IMR-90 (cell line): ENCODE measurements around the gene KIF16B. TPM values are rescaled to one million over a fixed set of nuclear protein-coding genes. Genes with fewer than 3 reads are reported as not detected.

Source experiments
- ATAC-seq: fragments of 200-7000 bp; cut with Tn5 transposase; 2 replicates; pipeline ENCODE4 v1.9.1; 2020; ENCODE audit warnings: low read depth, mild to moderate bottlenecking, moderate library complexity
- BruUV-seq: library from RNA; stranded (reverse); fragments of 400-500 nt; replicated peaks from 2 replicates; lab custom pipeline; 2021; lab: Mats Ljungman, UMichigan
- CTCF ChIA-PET: fragments of 300-600 bp; formaldehyde crosslinking; extraction: SDS; loops from one replicate; lab custom pipeline; 2021; ENCODE audit warnings: antibody characterized with exemption; lab: Yijun Ruan, JAX
- POLR2A ChIA-PET: fragments of 300-600 bp; sonication (Branson Sonifier 250); formaldehyde crosslinking; loops from one replicate; lab custom pipeline; 2022; ENCODE audit warnings: antibody characterized with exemption; ENCODE audit not compliant: unreplicated experiment; lab: Charles Lee
- DNase-seq: peaks from one replicate; pipeline ENCODE4 v3.0.0; 2013
- H2AFZ ChIP-seq: replicated peaks from 2 replicates; pipeline ENCODE3; 2013; ENCODE audit warnings: low read length, mild to moderate bottlenecking; ENCODE audit not compliant: poor library complexity
- H2AK5ac ChIP-seq: 2 replicates; pipeline ENCODE4 v1.6.1; 2013; ENCODE audit warnings: low read depth, low read length, inconsistent platforms
- H2AK9ac ChIP-seq: replicated peaks from 2 replicates; pipeline ENCODE3; 2013; ENCODE audit warnings: mild to moderate bottlenecking, low read depth, low read length, moderate library complexity; ENCODE audit not compliant: poor library complexity
- H2BK120ac ChIP-seq: 2 replicates; pipeline ENCODE4 v1.6.1; 2013; ENCODE audit warnings: low read depth, low read length, inconsistent platforms
- H2BK15ac ChIP-seq: 3 replicates; pipeline ENCODE4 v1.6.1; 2013; ENCODE audit warnings: low read depth, low read length, inconsistent platforms
- H2BK20ac ChIP-seq: 2 replicates; pipeline ENCODE4 v1.6.1; 2013; ENCODE audit warnings: low read depth, mild to moderate bottlenecking, inconsistent platforms, low read length, moderate library complexity
- H2BK5ac ChIP-seq: 2 replicates; pipeline ENCODE4 v1.6.1; 2013; ENCODE audit warnings: mild to moderate bottlenecking, low read depth, low read length, inconsistent platforms; ENCODE audit not compliant: poor library complexity, severe bottlenecking
- H3K14ac ChIP-seq: replicated peaks from 2 replicates; pipeline ENCODE4 v1.6.1; 2013; ENCODE audit warnings: low read depth, low read length, inconsistent platforms
- H3K18ac ChIP-seq: 2 replicates; pipeline ENCODE4 v1.6.1; 2013; ENCODE audit warnings: low read depth, low read length, control low read depth
- H3K23ac ChIP-seq: 2 replicates; pipeline ENCODE4 v1.6.1; 2013; ENCODE audit warnings: low read depth, low read length, inconsistent platforms
- H3K27ac ChIP-seq: 2 replicates; pipeline ENCODE4 v1.5.1; 2013; ENCODE audit warnings: mild to moderate bottlenecking, control low read depth, low read length; ENCODE audit not compliant: insufficient read depth
- H3K27me3 ChIP-seq: 2 replicates; pipeline ENCODE4 v1.6.1; 2013; ENCODE audit warnings: low read length; ENCODE audit not compliant: control insufficient read depth, insufficient read depth
- H3K36me3 ChIP-seq: 2 replicates; pipeline ENCODE4 v1.6.1; 2013; ENCODE audit warnings: low read length, mixed read lengths; ENCODE audit not compliant: control insufficient read depth, insufficient read depth
- H3K4ac ChIP-seq: 2 replicates; pipeline ENCODE4 v1.6.1; 2013; ENCODE audit warnings: low read depth, low read length, inconsistent platforms
- H3K4me1 ChIP-seq: 2 replicates; pipeline ENCODE4 v1.6.1; 2013; ENCODE audit warnings: low read length, mixed read lengths; ENCODE audit not compliant: control insufficient read depth, insufficient read depth
- H3K4me2 ChIP-seq: 2 replicates; pipeline ENCODE4 v1.6.1; 2013; ENCODE audit warnings: low read depth, mild to moderate bottlenecking, control low read depth, low read length, moderate library complexity
- H3K4me3 ChIP-seq: 2 replicates; pipeline ENCODE4 v1.5.1; 2013; ENCODE audit warnings: low read depth, mild to moderate bottlenecking, control low read depth, low read length, moderate library complexity; ENCODE audit not compliant: insufficient read depth
- H3K56ac ChIP-seq: 2 replicates; pipeline ENCODE4 v1.6.1; 2013; ENCODE audit warnings: low read length, inconsistent platforms; ENCODE audit not compliant: insufficient read depth; ENCODE audit errors: extremely low read depth
- H3K79me1 ChIP-seq, 2 experiments: 2 replicates each; pipeline ENCODE4 v1.6.1; 2013; ENCODE audit warnings: low read length in 2 of 2, inconsistent platforms in 1 of 2, low read depth in 1 of 2
- H3K9ac ChIP-seq: 2 replicates; pipeline ENCODE4 v1.6.1; 2013; ENCODE audit warnings: low read depth, low read length, control low read depth
- H3K9me1 ChIP-seq: 2 replicates; pipeline ENCODE4 v1.6.1; 2013; ENCODE audit warnings: low read length, inconsistent platforms; ENCODE audit not compliant: insufficient read depth
- H3K9me3 ChIP-seq: 2 replicates; pipeline ENCODE4 v1.6.1; 2013; ENCODE audit warnings: low read length; ENCODE audit not compliant: control insufficient read depth, insufficient read depth
- H4K20me1 ChIP-seq: 2 replicates; pipeline ENCODE4 v1.6.1; 2013; ENCODE audit warnings: low read length, inconsistent platforms; ENCODE audit not compliant: insufficient read depth
- H4K5ac ChIP-seq: 2 replicates; pipeline ENCODE4 v1.6.1; 2013; ENCODE audit warnings: mild to moderate bottlenecking, low read depth, low read length, control low read depth
- H4K8ac ChIP-seq, 2 experiments: 2 replicates each; pipeline ENCODE4 v1.6.1; 2013; ENCODE audit warnings: low read depth in 2 of 2, low read length in 2 of 2, control low read depth in 1 of 2, inconsistent platforms in 1 of 2
- H4K91ac ChIP-seq: 2 replicates; pipeline ENCODE4 v1.6.1; 2013; ENCODE audit warnings: low read depth, low read length, inconsistent platforms; ENCODE audit not compliant: insufficient read depth
- BHLHE40 ChIP-seq: fragments of 150-350 bp; IDR thresholded peaks from 2 replicates; pipeline ENCODE4 v1.6.1; 2016; ENCODE audit warnings: mild to moderate bottlenecking, low read depth, low read length
- CHD1 ChIP-seq: IDR thresholded peaks from 2 replicates; pipeline ENCODE4 v1.6.1; 2012; ENCODE audit warnings: low read depth, low read length, improper control_type of control experiment
- FOS ChIP-seq: fragments of 150-350 bp; IDR thresholded peaks from 2 replicates; pipeline ENCODE4 v1.6.1; 2016; ENCODE audit warnings: low read depth, low read length
- MAFK ChIP-seq: IDR thresholded peaks from 2 replicates; pipeline ENCODE4 v1.6.1; 2012; ENCODE audit warnings: low read depth, low read length, improper control_type of control experiment
- MAZ ChIP-seq: IDR thresholded peaks from 2 replicates; pipeline ENCODE4 v1.6.1; 2012; ENCODE audit warnings: low read depth, mild to moderate bottlenecking, low read length, improper control_type of control experiment, moderate library complexity, borderline replicate concordance
- MXI1 ChIP-seq: IDR thresholded peaks from 2 replicates; pipeline ENCODE4 v1.6.1; 2012; ENCODE audit warnings: low read depth, mild to moderate bottlenecking, low read length, moderate library complexity, borderline replicate concordance
- NFE2L2 ChIP-seq: fragments of 150-350 bp; IDR thresholded peaks from 2 replicates; pipeline ENCODE4 v1.6.1; 2016; ENCODE audit warnings: low read depth, mild to moderate bottlenecking, low read length
- POLR2A ChIP-seq: IDR thresholded peaks from 2 replicates; pipeline ENCODE4 v1.6.1; 2012; ENCODE audit warnings: mild to moderate bottlenecking, low read depth, low read length
- RAD21 ChIP-seq: IDR thresholded peaks from 2 replicates; pipeline ENCODE4 v1.6.1; 2012; ENCODE audit warnings: low read length, improper control_type of control experiment
- RCOR1 ChIP-seq: IDR thresholded peaks from 2 replicates; pipeline ENCODE4 v1.6.1; 2012; ENCODE audit warnings: mild to moderate bottlenecking, low read length, improper control_type of control experiment; ENCODE audit not compliant: insufficient replicate concordance
- RFX5 ChIP-seq: IDR thresholded peaks from 2 replicates; pipeline ENCODE4 v1.8.0; 2012; ENCODE audit warnings: low read depth, mild to moderate bottlenecking, low read length, moderate library complexity
- SMC3 ChIP-seq: fragments of 150-350 bp; IDR thresholded peaks from 2 replicates; pipeline ENCODE4 v1.6.1; 2016; ENCODE audit warnings: low read depth, mild to moderate bottlenecking, antibody characterized with exemption, low read length, moderate library complexity
- WGBS, 2 experiments: methylation state at CpG; one replicate each; pipeline versions ENCODE4 v1.1.5 to v1.1.7; 2013; ENCODE audit warnings: missing lambda C conversion rate in 2 of 2; ENCODE audit not compliant: insufficient read length in 1 of 2; ENCODE audit errors: extremely low coverage in 2 of 2; 5-methylcytosine and 5-hydroxymethylcytosine counted together
- dilution Hi-C: fragments of 300-500 bp; cut with HindIII; formaldehyde crosslinking; loops from one replicate; pipeline ENCODE4 v1.14.3; 2018; ENCODE audit warnings: low sequenced_read_pairs; ENCODE audit not compliant: unreplicated experiment
- in situ Hi-C: fragments of 300-500 bp; cut with MboI; formaldehyde crosslinking; loops from 3 replicates; pipeline ENCODE4 v1.14.3; 2019; ENCODE audit warnings: low sequenced_read_pairs, inconsistent platforms, mixed read lengths
- intact Hi-C: fragments of 100-400 bp; cut with micrococcal nuclease; formaldehyde crosslinking; loops from 2 replicates; pipeline ENCODE4 v1.10.0; 2022
- polyA plus RNA-seq, 3 experiments: library from polyadenylated mRNA; depleted of rRNA; stranded (reverse); fragments of >200 nt; gene quantifications; 2 replicates each; pipeline ENCODE4 v1.2.3, GENCODE V29; 2012; ENCODE audit warnings: low replicate concordance in 1 of 3
- total RNA-seq: library from RNA; depleted of rRNA; stranded (reverse); fragments of >200 nt; gene quantifications from 2 replicates; pipeline ENCODE4 v1.2.3, GENCODE V29; 2012
- TF ChIP-seq, protein P1 (sequence below): conservative IDR thresholded peaks from 2 replicates; pipeline ENCODE4 v1.5.1; 2012; ENCODE audit warnings: mild to moderate bottlenecking, low read depth, low read length, improper control_type of control experiment
- TF ChIP-seq, protein P2 (sequence below): fragments of 150-350 bp; IDR thresholded peaks from 2 replicates; pipeline ENCODE4 v1.6.1; 2017; ENCODE audit warnings: mild to moderate bottlenecking, antibody characterized with exemption, low read length, low read depth

KIF16B gene
- total and polyA plus RNA-seq, 2 of the 4 experiments (the other 2 are of a cell fraction) = 4.7 to 10.0 TPM

DNA sequence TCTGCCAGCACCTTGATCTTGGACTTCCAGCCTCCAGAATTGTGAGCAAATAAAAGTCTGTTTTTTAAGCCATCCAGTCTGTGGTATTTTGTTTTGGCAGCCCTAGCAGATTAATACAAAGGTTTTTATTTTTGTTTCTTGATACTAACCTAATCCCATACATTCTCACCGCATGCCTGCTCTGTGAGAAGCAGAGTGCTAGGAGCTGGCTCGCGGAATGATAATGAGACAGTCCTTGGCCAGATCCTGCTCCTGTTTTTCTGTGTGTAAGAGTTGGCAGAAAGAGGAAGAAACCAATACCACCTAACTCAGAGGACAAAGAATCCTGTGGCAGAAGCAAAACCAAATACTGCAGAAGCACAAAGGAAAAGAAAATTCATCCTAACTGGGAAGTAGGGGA lies 82.6 kb downstream of the KIF16B start:
- Histone ChIP-seq H3K9ac (no peak overlapping the region), H4K20me1 (no peaks in the 10 kb centered on the region), H3K18ac (no peak overlapping the region), H2BK120ac (no peak overlapping the region), H3K36me3 (peaks cover 3% of the 10 kb centered on the region; the same call in 1 of the 2 replicates), H3K27me3 (no peaks in the 10 kb centered on the region), H3K14ac (no peak overlapping the region), H3K23ac (no peak overlapping the region), H4K91ac (no peak overlapping the region), H4K5ac (no peak overlapping the region), H3K79me1 (no peaks in the 10 kb centered on the region), H3K4me1 (0 out of 2 replicates have a peak, but pooled peaks cover 2% of the 10 kb centered on the region), H3K27ac (no peak overlapping the region), H3K4me2 (no peak overlapping the region), H3K4me3 (no peak overlapping the region), H2BK5ac (no peak overlapping the region), H3K9me1 (no peaks in the 10 kb centered on the region), H2AFZ (no peak overlapping the region), H3K9me3 (no peaks in the 10 kb centered on the region), H3K4ac (no peak overlapping the region), H3K56ac (no peak overlapping the region), H2BK15ac (no peak overlapping the region), H2BK20ac (no peak overlapping the region), H2AK5ac (no peak overlapping the region), H4K8ac (no peak overlapping the region), H2AK9ac (no peak overlapping the region)
- ATAC-seq (no peak), DNase-seq (no peak)
- ChIA-PET POLR2A (no interaction called here), CTCF (no interaction called here)
- intact Hi-C loops = no loop called here
- dilution Hi-C loops = no loop called here
- in situ Hi-C loops = no loop called here
- TF ChIP-seq RCOR1 (no peak), RFX5 (no peak), MXI1 (no peak), CHD1 (no peak), RAD21 (no peak), BHLHE40 (no peak), FOS (no peak), POLR2A (no peak), MAFK (no peak), NFE2L2 (no peak), SMC3 (no peak), MAZ (no peak)
- TF ChIP-seq, protein P1, sequence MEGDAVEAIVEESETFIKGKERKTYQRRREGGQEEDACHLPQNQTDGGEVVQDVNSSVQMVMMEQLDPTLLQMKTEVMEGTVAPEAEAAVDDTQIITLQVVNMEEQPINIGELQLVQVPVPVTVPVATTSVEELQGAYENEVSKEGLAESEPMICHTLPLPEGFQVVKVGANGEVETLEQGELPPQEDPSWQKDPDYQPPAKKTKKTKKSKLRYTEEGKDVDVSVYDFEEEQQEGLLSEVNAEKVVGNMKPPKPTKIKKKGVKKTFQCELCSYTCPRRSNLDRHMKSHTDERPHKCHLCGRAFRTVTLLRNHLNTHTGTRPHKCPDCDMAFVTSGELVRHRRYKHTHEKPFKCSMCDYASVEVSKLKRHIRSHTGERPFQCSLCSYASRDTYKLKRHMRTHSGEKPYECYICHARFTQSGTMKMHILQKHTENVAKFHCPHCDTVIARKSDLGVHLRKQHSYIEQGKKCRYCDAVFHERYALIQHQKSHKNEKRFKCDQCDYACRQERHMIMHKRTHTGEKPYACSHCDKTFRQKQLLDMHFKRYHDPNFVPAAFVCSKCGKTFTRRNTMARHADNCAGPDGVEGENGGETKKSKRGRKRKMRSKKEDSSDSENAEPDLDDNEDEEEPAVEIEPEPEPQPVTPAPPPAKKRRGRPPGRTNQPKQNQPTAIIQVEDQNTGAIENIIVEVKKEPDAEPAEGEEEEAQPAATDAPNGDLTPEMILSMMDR = no peak
- TF ChIP-seq, protein P2, sequence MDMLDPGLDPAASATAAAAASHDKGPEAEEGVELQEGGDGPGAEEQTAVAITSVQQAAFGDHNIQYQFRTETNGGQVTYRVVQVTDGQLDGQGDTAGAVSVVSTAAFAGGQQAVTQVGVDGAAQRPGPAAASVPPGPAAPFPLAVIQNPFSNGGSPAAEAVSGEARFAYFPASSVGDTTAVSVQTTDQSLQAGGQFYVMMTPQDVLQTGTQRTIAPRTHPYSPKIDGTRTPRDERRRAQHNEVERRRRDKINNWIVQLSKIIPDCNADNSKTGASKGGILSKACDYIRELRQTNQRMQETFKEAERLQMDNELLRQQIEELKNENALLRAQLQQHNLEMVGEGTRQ = no peak
- WGBS, 2 experiments = no CpG with 5 or more reads among the region's 3 CpGs
- BruUV-seq = no TSS peak
